ENCODE measurements around the gene DGKD.

The DGKD gene

GRCh38 chr2:233481368-233482142, 127.3 kb downstream of the DGKD start:
- DNase-seq, result no peak

- no peak for DNase-seq
Observed at GRCh38 chr2:233482616-233483015, 128.3 kb downstream of the DGKD start.

- DNase-seq, result no peak
Observed at GRCh38 chr2:233485726-233486125, 131.4 kb downstream of the DGKD start.

GRCh38 chr2:233486357-233486756, 132.1 kb downstream of the DGKD start:
- no peak for DNase-seq

- peak; percentile 94 for DNase-seq
Observed at GRCh38 chr2:233486778-233487552, 132.7 kb downstream of the DGKD start.

- no peak for DNase-seq
Observed at GRCh38 chr2:233487748-233488345, 133.6 kb downstream of the DGKD start.

GRCh38 chr2:233489143-233489542, 134.8 kb downstream of the DGKD start:
- DNase-seq, result no peak

- peak; percentile 32 for DNase-seq
Observed at GRCh38 chr2:233489666-233490065, 135.4 kb downstream of the DGKD start.

- DNase-seq, result no peak
Observed at GRCh38 chr2:233490831-233491230, 136.5 kb downstream of the DGKD start.

- DNase-seq, result no peak
Observed at GRCh38 chr2:233491326-233491725, 137.0 kb downstream of the DGKD start.

- no peak for DNase-seq
Observed at GRCh38 chr2:233492078-233492477, 137.8 kb downstream of the DGKD start.

GRCh38 chr2:233492751-233493150, 138.5 kb downstream of the DGKD start:
- DNase-seq, result no peak

GRCh38 chr2:233495503-233496496, 141.5 kb downstream of the DGKD start:
- no peak for DNase-seq

- DNase-seq, result no peak
Observed at GRCh38 chr2:233497692-233498091, 143.4 kb downstream of the DGKD start.

GRCh38 chr2:233498126-233498525, 143.8 kb downstream of the DGKD start:
- DNase-seq, result no peak

- DNase-seq, result no peak
Observed at GRCh38 chr2:233499928-233500327, 145.6 kb downstream of the DGKD start.

- DNase-seq, result peak; percentile 83
Observed at GRCh38 chr2:233501198-233502076, 147.1 kb downstream of the DGKD start.

- DNase-seq, result no peak
Observed at GRCh38 chr2:233503481-233503880, 149.2 kb downstream of the DGKD start.

- no peak for DNase-seq
Observed at GRCh38 chr2:233503947-233504637, 149.8 kb downstream of the DGKD start.

- DNase-seq, result no peak
Observed at GRCh38 chr2:233513953-233514655, 159.8 kb downstream of the DGKD start.

Measured in fibroblast of upper back skin (primary cell).